Activated naive CD4-positive, alpha-beta T cell treated with anti-CD3 and anti-CD28 coated beads, Interleukin-2, amount 10 ng/mL, durations not matched to agents 7 days and 5 days (primary cell): Measurements from ENCODE around the gene NPS.

Experiments
- CTCF ChIA-PET: fragments of 350-600 bp; sonication (Branson Sonifier 250); formaldehyde crosslinking; loops from one replicate; lab custom pipeline; 2021; ENCODE audit warnings: antibody characterized with exemption; lab: Charles Lee
- DNase-seq: peaks from one replicate; pipeline ENCODE4 v3.0.0-alpha.2; 2020
- H3K27ac Mint-ChIP-seq: one replicate; pipeline ENCODE4 v1.8.0; 2021; ENCODE audit warnings: mild to moderate bottlenecking, moderate library complexity, mixed read lengths
- H3K27me3 Mint-ChIP-seq: one replicate; pipeline ENCODE4 v1.8.0; 2021; ENCODE audit warnings: mild to moderate bottlenecking, mixed read lengths
- H3K36me3 Mint-ChIP-seq: one replicate; pipeline ENCODE4 v1.8.0; 2021; ENCODE audit warnings: mixed read lengths
- H3K4me1 Mint-ChIP-seq: one replicate; pipeline ENCODE4 v1.8.0; 2021; ENCODE audit warnings: mixed read lengths
- H3K4me3 Mint-ChIP-seq: one replicate; pipeline ENCODE4 v1.8.0; 2021; ENCODE audit warnings: mild to moderate bottlenecking, moderate library complexity, mixed read lengths
- H3K9me3 Mint-ChIP-seq: one replicate; pipeline ENCODE4 v1.8.0; 2021; ENCODE audit warnings: mixed read lengths

NPS gene

GRCh38 chr10:127571386-127571785 is 22.3 kb downstream of the NPS start:
- Mint-ChIP-seq H3K9me3 (peaks cover 2% of the 10 kb centered on the region), H3K4me3 (no peak overlapping the region), H3K27me3 (no peaks in the 10 kb centered on the region), H3K27ac (no peak overlapping the region), H3K4me1 (no peaks in the 10 kb centered on the region), H3K36me3 (no peaks in the 10 kb centered on the region)
- CTCF ChIA-PET = interaction anchor here (1.1 kb wide), 1 partner anchor 283 kb away, joined by 3 read pairs; no protein-coding TSS in a partner anchor
- DNase-seq = no peak

- H3K9me3 Mint-ChIP-seq = peaks cover 2% of the 10 kb centered on the region
- no peaks in the 10 kb centered on the region for H3K4me1 Mint-ChIP-seq
- DNase-seq = no peak
- no peak overlapping the region for H3K27ac Mint-ChIP-seq
- no peaks in the 10 kb centered on the region for H3K27me3 Mint-ChIP-seq
- no peaks in the 10 kb centered on the region for H3K36me3 Mint-ChIP-seq
- H3K4me3 Mint-ChIP-seq = no peak overlapping the region
- CTCF ChIA-PET = no interaction called here
Observed at GRCh38 chr10:127576051-127576450, 26.9 kb downstream of the NPS start.

- no peak for DNase-seq
- H3K9me3 Mint-ChIP-seq = peaks cover 2% of the 10 kb centered on the region
- H3K36me3 Mint-ChIP-seq = no peaks in the 10 kb centered on the region
- H3K27ac Mint-ChIP-seq = no peak overlapping the region
- no peaks in the 10 kb centered on the region for H3K4me1 Mint-ChIP-seq
- CTCF ChIA-PET = no interaction called here
- no peak overlapping the region for H3K4me3 Mint-ChIP-seq
- no peaks in the 10 kb centered on the region for H3K27me3 Mint-ChIP-seq
Observed at GRCh38 chr10:127576740-127577161, 27.6 kb downstream of the NPS start.

GRCh38 chr10:127577376-127578258 is 28.5 kb downstream of the NPS start:
- no peaks in the 10 kb centered on the region for H3K4me1 Mint-ChIP-seq
- peaks cover 2% of the 10 kb centered on the region for H3K9me3 Mint-ChIP-seq
- H3K36me3 Mint-ChIP-seq = no peaks in the 10 kb centered on the region
- no peak for DNase-seq
- H3K4me3 Mint-ChIP-seq = no peak overlapping the region
- H3K27ac Mint-ChIP-seq = no peak overlapping the region
- H3K27me3 Mint-ChIP-seq = no peaks in the 10 kb centered on the region
- CTCF ChIA-PET = no interaction called here

- DNase-seq = no peak
- H3K36me3 Mint-ChIP-seq = no peaks in the 10 kb centered on the region
- H3K9me3 Mint-ChIP-seq = no peaks in the 10 kb centered on the region
- no peaks in the 10 kb centered on the region for H3K4me1 Mint-ChIP-seq
- no peak overlapping the region for H3K27ac Mint-ChIP-seq
- H3K4me3 Mint-ChIP-seq = no peak overlapping the region
- CTCF ChIA-PET = no interaction called here
- no peaks in the 10 kb centered on the region for H3K27me3 Mint-ChIP-seq
Observed at GRCh38 chr10:127578259-127578960, 29.3 kb downstream of the NPS start.

GRCh38 chr10:127578961-127579305 is 29.8 kb downstream of the NPS start:
- Mint-ChIP-seq H3K27ac (no peak overlapping the region), H3K4me1 (no peaks in the 10 kb centered on the region), H3K27me3 (no peaks in the 10 kb centered on the region), H3K9me3 (no peaks in the 10 kb centered on the region), H3K36me3 (no peaks in the 10 kb centered on the region), H3K4me3 (no peak overlapping the region)
- CTCF ChIA-PET = no interaction called here
- no peak for DNase-seq

GRCh38 chr10:127579640-127580039 is 30.5 kb downstream of the NPS start:
- no peak for DNase-seq
- CTCF ChIA-PET = no interaction called here
- Mint-ChIP-seq H3K27ac (no peak overlapping the region), H3K4me1 (no peaks in the 10 kb centered on the region), H3K4me3 (no peak overlapping the region), H3K36me3 (no peaks in the 10 kb centered on the region), H3K9me3 (no peaks in the 10 kb centered on the region), H3K27me3 (no peaks in the 10 kb centered on the region)

GRCh38 chr10:127580822-127581221 is 31.7 kb downstream of the NPS start:
- H3K36me3 Mint-ChIP-seq = no peaks in the 10 kb centered on the region
- H3K27me3 Mint-ChIP-seq = no peaks in the 10 kb centered on the region
- no peak overlapping the region for H3K27ac Mint-ChIP-seq
- no peaks in the 10 kb centered on the region for H3K9me3 Mint-ChIP-seq
- no peak overlapping the region for H3K4me3 Mint-ChIP-seq
- CTCF ChIA-PET = no interaction called here
- H3K4me1 Mint-ChIP-seq = no peaks in the 10 kb centered on the region
- no peak for DNase-seq

- Mint-ChIP-seq H3K27ac (no peak overlapping the region), H3K4me3 (no peak overlapping the region), H3K36me3 (no peaks in the 10 kb centered on the region), H3K9me3 (no peaks in the 10 kb centered on the region), H3K4me1 (no peaks in the 10 kb centered on the region), H3K27me3 (no peaks in the 10 kb centered on the region)
- DNase-seq = no peak
- CTCF ChIA-PET = no interaction called here
Observed at GRCh38 chr10:127585519-127586023, 36.5 kb downstream of the NPS start.

GRCh38 chr10:127587668-127588365 is 38.7 kb downstream of the NPS start:
- CTCF ChIA-PET = no interaction called here
- Mint-ChIP-seq H3K4me3 (no peak overlapping the region), H3K9me3 (no peaks in the 10 kb centered on the region), H3K27ac (no peak overlapping the region), H3K36me3 (no peaks in the 10 kb centered on the region), H3K27me3 (no peaks in the 10 kb centered on the region), H3K4me1 (no peaks in the 10 kb centered on the region)
- DNase-seq = no peak

- Mint-ChIP-seq H3K9me3 (no peaks in the 10 kb centered on the region), H3K4me1 (no peaks in the 10 kb centered on the region), H3K27me3 (no peaks in the 10 kb centered on the region), H3K4me3 (no peak overlapping the region), H3K36me3 (no peaks in the 10 kb centered on the region), H3K27ac (no peak overlapping the region)
- no peak for DNase-seq
- CTCF ChIA-PET = no interaction called here
Observed at GRCh38 chr10:127592586-127592985, 43.5 kb downstream of the NPS start.

GRCh38 chr10:127600479-127600878 is 51.4 kb downstream of the NPS start:
- DNase-seq = no peak
- H3K27ac Mint-ChIP-seq = no peak overlapping the region
- H3K4me3 Mint-ChIP-seq = no peak overlapping the region
- no peaks in the 10 kb centered on the region for H3K9me3 Mint-ChIP-seq
- no peaks in the 10 kb centered on the region for H3K36me3 Mint-ChIP-seq
- CTCF ChIA-PET = no interaction called here
- H3K27me3 Mint-ChIP-seq = no peaks in the 10 kb centered on the region
- H3K4me1 Mint-ChIP-seq = no peaks in the 10 kb centered on the region
